HG03457 (cell line): Measurements from ENCODE around the gene WDR26.
"Not testable (repeated sequence)": the region's sequence is repeated elsewhere in the genome, so short reads cannot be mapped to it uniquely, and the experiment has no call there.

Source experiments
- ATAC-seq: cut with Tn5 transposase; IDR thresholded peaks from one replicate; pipeline ENCODE4 v1.9.1; 2021; ENCODE audit warnings: moderate number of reproducible peaks; ENCODE audit not compliant: unreplicated experiment

WDR26 gene

GRCh38 chr1:224353975-224354925 lies 80.3 kb downstream of the WDR26 start:
- no peak for ATAC-seq

DNA sequence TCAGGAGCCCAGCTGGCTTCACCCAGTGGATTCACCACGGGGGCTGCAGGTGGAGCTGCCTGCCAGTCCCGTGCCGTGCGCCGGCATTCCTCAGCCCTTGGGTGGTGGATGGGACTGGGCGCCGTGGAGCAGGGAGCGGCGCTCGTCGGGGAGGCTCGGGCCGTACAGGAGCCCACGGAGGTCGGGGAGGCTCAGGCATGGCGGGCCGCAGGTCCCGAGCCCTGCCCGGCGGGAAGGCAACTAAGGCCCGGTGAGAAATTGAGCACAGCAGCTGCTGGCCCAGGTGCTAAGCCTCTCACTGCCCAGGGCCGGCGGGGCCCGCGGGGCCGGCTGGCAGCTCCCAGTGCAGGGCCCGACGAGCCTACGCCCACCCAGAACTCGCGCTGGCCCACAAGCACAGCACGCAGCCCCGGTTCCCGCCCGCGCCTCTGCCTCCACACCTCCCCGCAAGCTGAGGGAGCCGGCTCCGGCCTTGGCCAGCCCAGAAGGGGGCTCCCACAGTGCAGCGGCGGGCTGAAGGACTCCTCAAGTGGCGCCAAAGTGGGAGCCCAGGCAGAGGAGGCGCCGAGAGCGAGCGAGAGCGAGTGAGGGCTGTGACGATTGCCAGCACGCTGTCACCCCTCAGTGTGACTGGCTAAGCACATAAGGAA lies 82.0 kb downstream of the WDR26 start:
- ATAC-seq, result not testable (repeated sequence)

- ATAC-seq, result not testable (repeated sequence)
Observed at GRCh38 chr1:224349716-224350115, 84.9 kb downstream of the WDR26 start.

DNA sequence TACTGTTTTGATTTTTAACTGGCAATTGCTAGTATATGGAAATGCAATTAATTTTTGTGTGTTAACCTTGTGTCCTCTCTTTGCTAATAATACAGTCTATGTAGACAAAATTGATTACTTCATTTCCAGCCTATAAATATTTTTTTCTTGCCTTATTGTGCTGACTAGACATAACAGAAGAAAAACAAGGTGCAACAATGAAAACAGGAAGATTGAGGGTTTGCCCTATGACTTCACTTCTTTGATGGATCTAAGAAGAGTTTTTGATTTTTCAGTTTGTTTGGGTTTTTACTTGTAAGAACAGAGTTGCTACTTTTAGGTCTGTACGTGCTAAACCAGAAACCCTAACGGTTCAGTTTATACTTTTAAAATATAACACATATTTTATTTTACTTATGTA lies 86.5 kb downstream of the WDR26 start:
- ATAC-seq, result no peak

GRCh38 chr1:224343679-224344078 lies 90.9 kb downstream of the WDR26 start:
- no peak for ATAC-seq

DNA sequence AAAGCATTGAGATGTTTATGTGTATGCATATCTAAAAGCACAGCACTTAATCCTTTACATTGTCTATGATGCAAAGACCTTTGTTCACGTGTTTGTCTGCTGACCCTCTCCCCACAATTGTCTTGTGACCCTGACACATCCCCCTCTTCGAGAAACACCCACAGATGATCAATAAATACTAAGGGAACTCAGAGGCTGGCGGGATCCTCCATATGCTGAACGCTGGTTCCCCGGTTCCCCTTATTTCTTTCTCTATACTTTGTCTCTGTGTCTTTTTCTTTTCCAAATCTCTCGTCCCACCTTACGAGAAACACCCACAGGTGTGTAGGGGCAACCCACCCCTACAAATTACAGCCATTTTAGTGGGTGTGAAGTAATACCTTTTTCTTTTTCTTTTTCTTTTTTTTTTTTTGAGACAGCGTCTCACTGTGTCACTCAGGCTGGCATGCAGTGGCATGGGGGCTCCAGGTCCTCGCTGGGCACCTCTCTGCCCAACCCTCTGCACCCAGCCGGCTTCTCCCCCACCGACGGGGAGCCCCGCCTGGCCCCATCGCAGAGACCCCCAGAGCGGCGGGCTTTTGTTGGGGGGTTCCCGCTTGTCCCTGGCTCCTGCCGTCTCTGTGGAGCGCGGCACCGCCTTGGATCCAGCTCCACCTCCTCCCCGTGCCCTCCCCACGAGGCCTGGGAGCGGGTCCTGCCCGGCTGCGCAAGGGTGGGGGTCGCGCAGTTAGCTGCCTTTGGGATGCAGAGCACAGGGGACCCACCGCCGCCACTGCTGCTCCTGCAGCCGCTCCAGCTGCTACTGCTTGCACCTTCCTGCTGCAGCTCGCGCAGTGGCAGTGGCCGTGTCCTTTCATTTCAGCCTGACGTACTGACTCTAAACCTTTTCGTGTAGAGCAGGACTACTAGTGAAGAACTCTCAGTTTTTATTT lies 93.9 kb downstream of the WDR26 start:
- not testable (repeated sequence) for ATAC-seq

DNA sequence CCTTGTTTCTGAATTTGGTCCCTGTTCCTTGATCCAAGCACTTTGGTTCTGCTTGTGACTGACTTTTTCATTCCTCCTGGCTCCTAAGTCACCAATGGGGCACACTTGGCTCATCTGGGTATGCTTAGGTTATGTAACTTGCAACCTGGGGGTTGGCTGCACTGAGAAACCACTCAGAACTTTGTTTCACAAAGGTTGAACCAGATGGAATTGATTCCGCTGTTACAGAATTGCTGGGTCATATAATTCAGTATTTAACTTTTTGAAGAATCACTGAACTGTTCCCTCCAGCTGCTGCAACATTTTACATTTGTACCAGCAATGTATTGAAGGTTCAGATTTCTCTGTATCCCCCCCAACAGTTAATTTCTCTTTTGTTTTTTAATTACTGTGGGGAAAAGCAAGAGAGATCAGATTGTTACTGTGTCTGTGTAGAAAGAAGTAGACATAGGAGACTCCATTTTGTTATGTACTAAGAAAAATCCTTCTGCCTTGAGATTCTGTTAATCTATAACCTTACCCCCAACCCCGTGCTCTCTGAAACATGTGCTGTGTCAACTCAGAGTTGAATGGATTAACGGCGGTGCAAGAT lies 95.1 kb downstream of the WDR26 start:
- no peak for ATAC-seq

- no peak for ATAC-seq
Observed at GRCh38 chr1:224338150-224338838, 96.3 kb downstream of the WDR26 start.
